ENCODE data around the gene KLHL29. TPM values are rescaled to one million over a fixed set of nuclear protein-coding genes. Genes with fewer than 3 reads are reported as not detected.

KLHL29 gene
- total and polyA plus RNA-seq, 2 of the 13 experiments (the other 11 are each of a cell fraction or from before 2014, with no cell fraction given), result 0.01 TPM; not detected in 1

DNA sequence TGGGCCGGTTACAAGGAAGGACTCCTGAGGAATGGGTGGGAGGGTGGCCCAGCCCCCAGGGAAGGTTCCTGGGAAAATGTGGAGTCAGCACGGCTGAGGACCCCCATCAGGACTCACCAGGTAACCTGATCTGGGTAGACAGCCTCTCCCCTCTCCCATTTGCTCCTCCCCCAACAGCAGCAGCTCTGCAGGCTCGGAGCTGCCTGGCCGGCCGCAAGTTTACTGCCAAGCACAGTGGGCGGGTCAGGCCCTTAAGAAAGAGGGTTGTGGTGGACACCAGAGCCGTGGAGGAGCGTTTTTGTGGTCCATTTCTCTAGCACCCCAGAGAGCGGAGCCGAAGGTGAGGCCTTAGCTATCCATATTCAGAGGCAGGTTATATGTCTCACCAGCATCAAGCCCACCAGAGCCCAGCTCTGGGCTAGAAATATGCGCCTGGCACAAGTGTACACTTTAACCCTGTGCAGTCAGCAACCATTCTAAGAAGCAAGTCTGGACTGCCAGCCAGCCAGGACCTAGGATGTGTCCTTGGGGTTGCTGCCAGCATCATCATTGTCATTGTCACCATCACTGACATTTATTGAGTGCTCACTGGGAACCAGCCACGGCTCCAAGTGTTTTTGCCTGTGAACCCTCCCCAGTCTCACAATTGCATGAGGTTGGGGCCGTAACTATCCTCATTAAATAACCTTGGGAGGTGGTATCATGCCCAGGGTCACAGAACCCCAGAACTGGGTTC, 190.1 kb downstream of the KLHL29 start:
- WGBS (ENCODE audit: low lambda C conversion rate), result 34% methylated on average over 10 of the region's 13 CpGs
- POLR2A ChIA-PET, result no interaction called here
- ATAC-seq, result no peak
- Histone ChIP-seq H3K4me1 (ENCODE audit: insufficient read depth, low read length) (no peaks in the 10 kb centered on the region), H3K79me2 (ENCODE audit: insufficient read depth, low read length) (no peaks in the 10 kb centered on the region), H3K9ac (ENCODE audit: insufficient read depth, low read depth, low read length) (no peak overlapping the region), H4K20me1 (ENCODE audit: insufficient read depth, low read length) (no peaks in the 10 kb centered on the region), H3K4me3 (replicated peaks in 1 of 3; ENCODE audit: insufficient read depth in 1 of 3, low read depth in 2 of 3, low read length in 3 of 3) (no peak overlapping the region), H3K27ac (ENCODE audit: extremely low read length, insufficient read depth, low read length) (no peak overlapping the region), H3K4me2 (ENCODE audit: low read depth, low read length) (no peak overlapping the region), H2AFZ (ENCODE audit: low read length) (no peak overlapping the region), H3K36me3 (replicated peaks in 1 of 2; ENCODE audit: control insufficient read depth in 1 of 2, insufficient read depth in 2 of 2, low read length in 2 of 2) (no peaks in the 10 kb centered on the region), H3K9me3 (ENCODE audit: low read length) (no peaks in the 10 kb centered on the region), H3K27me3 (ENCODE audit: control insufficient read depth in 1 of 2, insufficient read depth in 2 of 2, low read length in 2 of 2) (peaks cover 7 to 39% of the 10 kb centered on the region in 2 experiments)
- CTCF ChIA-PET (ENCODE audit: low intra/inter-chr PET ratio, low total read pairs), result no interaction called here
- intact Hi-C loops (cut with micrococcal nuclease; ENCODE audit: unreplicated experiment), result no loop called here
- in situ Hi-C loops (cut with HindIII; ENCODE audit: extremely low pct_ligation_motif_present, low pct_unique_long_range_greater_than_20kb), result no loop called here
- DNase-seq (ENCODE audit: low spot score), result no peak
- BruUV-seq (replicated peaks), result no TSS peak
- TF ChIP-seq ATF7-NPFF (CRISPR knock-in tag; IDR thresholded peaks at IDR 0.05; ENCODE audit: low read depth), result no peak
- TF ChIP-seq RAD51 (IDR thresholded peaks at IDR 0.05; ENCODE audit: borderline replicate concordance), result no peak
- TF ChIP-seq MED8 (CRISPR knock-in tag; IDR thresholded peaks at IDR 0.05; ENCODE audit: insufficient replicate concordance), result no peak
- TF ChIP-seq PHF21A (CRISPR knock-in tag; IDR thresholded peaks at IDR 0.05), result no peak
- no peak for TF ChIP-seq RFX1 (IDR thresholded peaks at IDR 0.05)
- no peak for TF ChIP-seq SKIL (CRISPR knock-in tag; IDR thresholded peaks at IDR 0.05; ENCODE audit: borderline replicate concordance)
- no peak for TF ChIP-seq ZNF451 (CRISPR knock-in tag; IDR thresholded peaks at IDR 0.05)
- TF ChIP-seq, protein P1, sequence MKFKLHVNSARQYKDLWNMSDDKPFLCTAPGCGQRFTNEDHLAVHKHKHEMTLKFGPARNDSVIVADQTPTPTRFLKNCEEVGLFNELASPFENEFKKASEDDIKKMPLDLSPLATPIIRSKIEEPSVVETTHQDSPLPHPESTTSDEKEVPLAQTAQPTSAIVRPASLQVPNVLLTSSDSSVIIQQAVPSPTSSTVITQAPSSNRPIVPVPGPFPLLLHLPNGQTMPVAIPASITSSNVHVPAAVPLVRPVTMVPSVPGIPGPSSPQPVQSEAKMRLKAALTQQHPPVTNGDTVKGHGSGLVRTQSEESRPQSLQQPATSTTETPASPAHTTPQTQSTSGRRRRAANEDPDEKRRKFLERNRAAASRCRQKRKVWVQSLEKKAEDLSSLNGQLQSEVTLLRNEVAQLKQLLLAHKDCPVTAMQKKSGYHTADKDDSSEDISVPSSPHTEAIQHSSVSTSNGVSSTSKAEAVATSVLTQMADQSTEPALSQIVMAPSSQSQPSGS (CRISPR knock-in tag; IDR thresholded peaks at IDR 0.05), result no peak
- FAIRE-seq, result no peak

Data from HepG2 (cell line).